Epithelial cell of proximal tubule (primary cell): Measurements from ENCODE around the gene PSKH1. TPM values are rescaled to one million over a fixed set of nuclear protein-coding genes. Genes with fewer than 3 reads are reported as not detected.
A peak's percentile ranks its signal among the peaks of the same experiment; 100 is the strongest.

Experiments used
- DNase-seq: peaks from one replicate; pipeline ENCODE4 v3.0.0-alpha.2; 2011; ENCODE audit warnings: low read depth
- H3K4me3 ChIP-seq: 2 replicates; pipeline ENCODE4 v1.5.1; 2011; ENCODE audit warnings: low read depth, mild to moderate bottlenecking, low read length
- total RNA-seq: library from RNA; depleted of rRNA; stranded (reverse); fragments of >200 nt; gene quantifications from 2 replicates; pipeline ENCODE4 v1.2.3, GENCODE V29; 2015
- TF ChIP-seq, protein P1 (sequence below): conservative IDR thresholded peaks from 2 replicates; pipeline ENCODE4 v1.5.1; 2012; ENCODE audit warnings: low read depth, mild to moderate bottlenecking, low read length

The PSKH1 gene
- total RNA-seq, 1 donor from 2014 or later: 6.7 TPM

DNA sequence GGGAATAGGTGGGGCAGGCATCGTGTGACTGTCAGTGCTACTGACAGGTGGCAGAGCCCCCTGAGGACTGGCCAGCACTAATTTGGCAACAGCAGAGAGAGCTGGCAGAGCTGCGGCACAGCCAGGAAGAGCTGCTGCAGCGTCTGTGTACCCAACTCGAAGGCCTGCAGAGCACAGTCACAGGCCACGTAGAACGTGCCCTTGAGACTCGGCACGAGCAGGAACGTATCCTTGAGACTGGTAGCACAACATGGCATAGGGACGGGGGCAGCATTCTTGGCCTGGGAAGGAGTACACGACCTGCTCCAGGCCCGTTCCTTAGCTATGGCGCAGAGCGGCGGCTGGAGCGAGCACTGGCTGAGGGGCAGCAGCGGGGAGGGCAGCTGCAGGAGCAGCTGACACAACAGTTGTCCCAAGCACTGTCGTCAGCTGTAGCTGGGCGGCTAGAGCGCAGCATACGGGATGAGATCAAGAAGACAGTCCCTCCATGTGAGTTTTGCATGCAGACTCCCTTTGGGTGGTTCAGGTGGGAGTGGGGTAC is 11.4 kb upstream of the PSKH1 start:
- TF ChIP-seq, protein P1, sequence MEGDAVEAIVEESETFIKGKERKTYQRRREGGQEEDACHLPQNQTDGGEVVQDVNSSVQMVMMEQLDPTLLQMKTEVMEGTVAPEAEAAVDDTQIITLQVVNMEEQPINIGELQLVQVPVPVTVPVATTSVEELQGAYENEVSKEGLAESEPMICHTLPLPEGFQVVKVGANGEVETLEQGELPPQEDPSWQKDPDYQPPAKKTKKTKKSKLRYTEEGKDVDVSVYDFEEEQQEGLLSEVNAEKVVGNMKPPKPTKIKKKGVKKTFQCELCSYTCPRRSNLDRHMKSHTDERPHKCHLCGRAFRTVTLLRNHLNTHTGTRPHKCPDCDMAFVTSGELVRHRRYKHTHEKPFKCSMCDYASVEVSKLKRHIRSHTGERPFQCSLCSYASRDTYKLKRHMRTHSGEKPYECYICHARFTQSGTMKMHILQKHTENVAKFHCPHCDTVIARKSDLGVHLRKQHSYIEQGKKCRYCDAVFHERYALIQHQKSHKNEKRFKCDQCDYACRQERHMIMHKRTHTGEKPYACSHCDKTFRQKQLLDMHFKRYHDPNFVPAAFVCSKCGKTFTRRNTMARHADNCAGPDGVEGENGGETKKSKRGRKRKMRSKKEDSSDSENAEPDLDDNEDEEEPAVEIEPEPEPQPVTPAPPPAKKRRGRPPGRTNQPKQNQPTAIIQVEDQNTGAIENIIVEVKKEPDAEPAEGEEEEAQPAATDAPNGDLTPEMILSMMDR: no peak
- no peak for DNase-seq
- H3K4me3 ChIP-seq: no peak overlapping the region

DNA sequence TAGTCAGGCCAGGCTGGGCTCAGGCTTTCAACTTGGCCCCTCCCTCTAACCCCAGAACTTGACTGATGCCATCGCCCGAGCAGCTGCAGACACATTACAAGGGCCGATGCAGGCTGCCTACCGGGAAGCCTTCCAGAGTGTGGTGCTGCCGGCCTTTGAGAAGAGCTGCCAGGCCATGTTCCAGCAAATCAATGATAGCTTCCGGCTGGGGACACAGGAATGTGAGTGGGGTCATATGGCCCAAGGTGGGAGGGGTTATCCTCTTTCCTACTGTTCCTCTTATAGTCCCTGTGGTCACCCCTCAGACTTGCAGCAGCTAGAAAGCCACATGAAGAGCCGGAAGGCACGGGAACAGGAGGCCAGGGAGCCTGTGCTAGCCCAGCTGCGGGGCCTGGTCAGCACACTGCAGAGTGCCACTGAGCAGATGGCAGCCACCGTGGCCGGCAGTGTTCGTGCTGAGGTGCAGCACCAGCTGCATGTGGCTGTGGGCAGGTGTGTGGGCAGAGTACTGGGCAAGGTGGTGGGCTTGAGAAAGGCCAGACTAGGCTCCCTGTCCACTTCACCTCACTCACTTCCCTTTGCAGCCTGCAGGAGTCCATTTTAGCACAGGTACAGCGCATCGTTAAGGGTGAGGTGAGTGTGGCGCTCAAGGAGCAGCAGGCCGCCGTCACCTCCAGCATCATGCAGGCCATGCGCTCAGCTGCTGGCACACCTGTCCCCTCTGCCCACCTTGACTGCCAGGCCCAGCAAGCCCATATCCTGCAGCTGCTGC is 10.5 kb upstream of the PSKH1 start:
- no peak for DNase-seq
- no peak overlapping the region for H3K4me3 ChIP-seq
- TF ChIP-seq, protein P1: no peak

DNA sequence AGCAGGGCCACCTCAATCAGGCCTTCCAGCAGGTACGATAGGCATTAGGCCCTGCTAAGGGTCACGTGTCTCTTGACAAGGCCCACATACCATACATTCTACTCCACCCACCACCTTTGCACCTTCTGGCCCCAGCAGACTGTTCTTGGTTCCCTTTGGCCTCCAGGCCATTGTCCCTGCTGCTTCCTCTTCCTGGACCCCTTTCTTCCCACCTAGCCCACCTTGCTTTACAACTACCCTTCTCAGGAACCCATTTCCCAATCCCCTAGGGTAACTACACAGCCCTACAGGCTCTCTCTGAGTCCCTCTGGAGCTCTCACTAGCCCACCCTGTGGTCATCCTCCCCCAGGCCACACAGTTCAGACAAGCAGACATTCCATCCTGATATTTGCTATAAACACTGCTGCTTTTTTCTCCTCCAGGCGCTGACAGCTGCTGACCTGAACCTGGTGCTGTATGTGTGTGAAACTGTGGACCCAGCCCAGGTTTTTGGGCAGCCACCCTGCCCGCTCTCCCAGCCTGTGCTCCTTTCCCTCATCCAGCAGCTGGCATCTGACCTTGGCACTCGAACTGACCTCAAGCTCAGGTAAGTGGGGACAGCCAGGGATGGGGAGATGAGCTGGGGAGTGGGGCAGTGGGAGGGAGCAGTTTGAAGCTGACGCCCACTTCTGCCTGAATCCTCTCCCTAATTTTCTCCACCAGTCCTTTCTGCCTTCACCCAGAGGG is 9.7 kb upstream of the PSKH1 start:
- TF ChIP-seq, protein P1: no peak
- no peak for DNase-seq
- H3K4me3 ChIP-seq: no peak overlapping the region

DNA sequence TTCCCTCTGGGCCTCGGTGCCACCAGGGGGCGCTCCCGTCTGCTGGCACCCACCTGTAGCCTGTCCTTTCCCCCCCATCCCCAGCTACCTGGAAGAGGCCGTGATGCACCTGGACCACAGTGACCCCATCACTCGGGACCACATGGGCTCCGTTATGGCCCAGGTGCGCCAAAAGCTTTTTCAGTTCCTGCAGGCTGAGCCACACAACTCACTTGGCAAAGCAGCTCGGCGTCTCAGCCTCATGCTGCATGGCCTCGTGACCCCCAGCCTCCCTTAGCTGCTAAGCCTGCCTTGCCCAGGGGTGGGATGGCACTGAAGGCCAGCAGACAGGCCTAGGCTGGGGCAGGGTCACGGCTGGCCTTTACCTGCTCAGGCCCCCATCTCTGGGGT is 9.2 kb upstream of the PSKH1 start:
- H3K4me3 ChIP-seq: no peak overlapping the region
- TF ChIP-seq, protein P1: peak; percentile 91
- DNase-seq: no peak

DNA sequence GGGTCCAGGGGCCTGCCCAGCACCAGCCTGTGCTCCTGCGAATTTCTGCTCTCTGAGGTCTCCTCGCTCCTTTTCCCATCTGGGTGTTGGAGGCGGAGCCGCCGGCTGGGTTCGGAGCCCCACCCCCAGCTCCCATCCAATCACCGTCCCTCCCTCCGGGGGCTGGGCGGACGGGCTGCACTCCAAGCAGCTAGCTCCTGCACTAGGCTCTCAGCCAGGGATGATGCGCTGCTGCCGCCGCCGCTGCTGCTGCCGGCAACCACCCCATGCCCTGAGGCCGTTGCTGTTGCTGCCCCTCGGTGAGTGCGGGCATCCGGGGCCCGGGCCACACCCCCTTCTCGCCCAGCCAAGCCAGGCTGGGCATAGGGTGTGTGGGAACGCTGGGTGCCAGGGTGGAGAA is 8.4 kb upstream of the PSKH1 start, which contains the start of gene NRN1L:
Gene NRN1L (plus strand): TSS at position 202 of the 400 bp plus-strand sequence. CDS start 19 bp downstream, at position 221.
- no peak within 1 kb of the TSS for H3K4me3 ChIP-seq
- no peak for DNase-seq
- TF ChIP-seq, protein P1: no peak

DNA sequence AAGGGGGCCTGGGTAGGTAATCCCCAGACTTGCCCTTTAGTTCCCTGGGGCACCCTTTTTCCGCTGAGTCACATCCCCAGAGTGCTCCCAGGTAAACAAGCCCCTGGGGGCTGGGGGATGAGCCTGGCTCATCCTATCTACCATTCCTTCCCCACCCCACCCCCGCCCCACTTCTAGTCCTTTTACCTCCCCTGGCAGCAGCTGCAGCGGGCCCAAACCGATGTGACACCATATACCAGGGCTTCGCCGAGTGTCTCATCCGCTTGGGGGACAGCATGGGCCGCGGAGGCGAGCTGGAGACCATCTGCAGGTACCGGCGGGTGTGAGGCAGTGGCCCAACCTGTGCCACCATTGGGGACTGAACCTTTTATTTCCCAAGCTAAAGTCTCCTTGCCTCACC is 7.5 kb upstream of the PSKH1 start:
- H3K4me3 ChIP-seq: no peak overlapping the region
- TF ChIP-seq, protein P1: no peak
- DNase-seq: no peak
